PC-3 (cell line): ENCODE results near the gene PPP4R4. TPM values are rescaled to one million over a fixed set of nuclear protein-coding genes. Genes with fewer than 3 reads are reported as not detected.

Experiments used
- ATAC-seq: fragments of 200-7000 bp; cut with Tn5 transposase; 2 replicates; pipeline ENCODE4 v1.9.1; 2020; ENCODE audit warnings: mild to moderate bottlenecking, moderate library complexity
- BruUV-seq: library from RNA; stranded (reverse); fragments of 400-500 nt; replicated peaks from 2 replicates; lab custom pipeline; 2021; lab: Mats Ljungman, UMichigan
- CTCF ChIA-PET: fragments of 300-600 bp; sonication (Branson Sonifier 250); formaldehyde crosslinking; loops from one replicate; lab custom pipeline; 2022; ENCODE audit warnings: antibody characterized with exemption; lab: Charles Lee
- POLR2A ChIA-PET: fragments of 300-600 bp; sonication (Branson Sonifier 250); formaldehyde crosslinking; loops from one replicate; lab custom pipeline; 2022; ENCODE audit warnings: antibody characterized with exemption; ENCODE audit not compliant: unreplicated experiment; lab: Charles Lee
- DNase-seq: peaks from one replicate; pipeline ENCODE4 v3.0.0-alpha.2; 2015
- H2AFZ ChIP-seq: fragments of 300-600 bp; sonication (generic); 2 replicates; pipeline ENCODE4 v1.6.0; 2016; ENCODE audit warnings: antibody characterized with exemption, low read length
- H3F3A ChIP-seq: fragments of 300-600 bp; sonication (generic); one replicate; pipeline ENCODE4 v1.6.0; 2017; ENCODE audit warnings: antibody characterized with exemption, low read length, control low read depth, mild to moderate bottlenecking; ENCODE audit not compliant: unreplicated experiment
- H3K27ac ChIP-seq: fragments of 300-600 bp; sonication (generic); 2 replicates; pipeline ENCODE4 v1.5.1; 2016; ENCODE audit warnings: mild to moderate bottlenecking, low read length
- H3K27me3 ChIP-seq: fragments of 300-600 bp; sonication (generic); 2 replicates; pipeline ENCODE4 v1.6.1; 2016; ENCODE audit warnings: low read length, mixed read lengths
- H3K36me3 ChIP-seq: fragments of 300-600 bp; sonication (generic); 2 replicates; pipeline ENCODE4 v1.6.1; 2016; ENCODE audit warnings: low read depth, mixed run types, low read length, mixed read lengths
- H3K4me1 ChIP-seq: fragments of 300-600 bp; sonication (generic); 2 replicates; pipeline ENCODE4 v1.5.1; 2016; ENCODE audit warnings: low read length; ENCODE audit not compliant: insufficient read depth
- H3K4me2 ChIP-seq: fragments of 300-600 bp; sonication (generic); 2 replicates; pipeline ENCODE4 v1.6.0; 2016; ENCODE audit warnings: low read length
- H3K4me3 ChIP-seq: fragments of 300-600 bp; sonication (generic); 2 replicates; pipeline ENCODE4 v1.5.1; 2016; ENCODE audit warnings: mild to moderate bottlenecking, low read length, mixed read lengths
- H3K79me2 ChIP-seq: fragments of 300-600 bp; sonication (generic); 2 replicates; pipeline ENCODE4 v1.6.1; 2017; ENCODE audit warnings: low read length, mixed read lengths
- H3K9ac ChIP-seq: fragments of 300-600 bp; sonication (generic); 2 replicates; pipeline ENCODE4 v1.6.0; 2016; ENCODE audit warnings: mild to moderate bottlenecking, low read length
- H3K9me2 ChIP-seq: fragments of 300-600 bp; sonication (generic); replicated peaks from 2 replicates; pipeline ENCODE4 v1.6.1; 2016; ENCODE audit warnings: mixed run types, low read length, mixed read lengths
- H3K9me3 ChIP-seq: fragments of 300-600 bp; sonication (generic); 2 replicates; pipeline ENCODE4 v1.6.1; 2016; ENCODE audit warnings: low read length, mixed read lengths
- H4K20me1 ChIP-seq: fragments of 300-600 bp; sonication (generic); 2 replicates; pipeline ENCODE4 v1.6.1; 2016; ENCODE audit warnings: low read length, mixed read lengths
- EZH2 ChIP-seq: fragments of 300-600 bp; sonication (generic); IDR thresholded peaks from one replicate; pipeline ENCODE4 v1.6.1; 2017; ENCODE audit warnings: antibody characterized with exemption, mild to moderate bottlenecking, low read length; ENCODE audit not compliant: unreplicated experiment
- EZH2phosphoT487 ChIP-seq: fragments of 300-600 bp; sonication (generic); IDR thresholded peaks from 2 replicates; pipeline ENCODE4 v1.6.1; 2018; ENCODE audit warnings: mild to moderate bottlenecking, antibody characterized with exemption, low read length, borderline replicate concordance
- intact Hi-C: fragments of 100-400 bp; cut with micrococcal nuclease; formaldehyde crosslinking; loops from 2 replicates; pipeline ENCODE4 v1.9.0; 2023
- total RNA-seq: library from RNA; depleted of rRNA; stranded (reverse); fragments of >200 nt; gene quantifications from 2 replicates; pipeline ENCODE4 v1.2.3, GENCODE V29; 2014
- TF ChIP-seq, protein P1 (sequence below): fragments of 300-600 bp; sonication (generic); conservative IDR thresholded peaks from 2 replicates; pipeline ENCODE4 v1.5.1; 2017; ENCODE audit warnings: antibody characterized with exemption, low read depth, mild to moderate bottlenecking, low read length

Gene PPP4R4
- total RNA-seq, 1 experiment from 2014 or later, result 0.11 TPM

GRCh38 chr14:94170136-94170535, 4.0 kb upstream of the PPP4R4 start:
- Histone ChIP-seq H3K9me3 (no peaks in the 10 kb centered on the region), H3K27ac (no peak overlapping the region), H3K27me3 (peaks cover 21% of the 10 kb centered on the region), H4K20me1 (no peaks in the 10 kb centered on the region), H3K4me1 (no peaks in the 10 kb centered on the region; the same call in 1 of the 2 replicates), H3K9ac (no peak overlapping the region), H3K36me3 (no peaks in the 10 kb centered on the region), H3F3A (no peaks in the 10 kb centered on the region), H2AFZ (no peak overlapping the region), H3K9me2 (no peaks in the 10 kb centered on the region), H3K4me2 (no peak overlapping the region), H3K79me2 (no peaks in the 10 kb centered on the region), H3K4me3 (no peak overlapping the region)
- TF ChIP-seq EZH2phosphoT487 (no peak), EZH2 (no peak)
- TF ChIP-seq, protein P1, sequence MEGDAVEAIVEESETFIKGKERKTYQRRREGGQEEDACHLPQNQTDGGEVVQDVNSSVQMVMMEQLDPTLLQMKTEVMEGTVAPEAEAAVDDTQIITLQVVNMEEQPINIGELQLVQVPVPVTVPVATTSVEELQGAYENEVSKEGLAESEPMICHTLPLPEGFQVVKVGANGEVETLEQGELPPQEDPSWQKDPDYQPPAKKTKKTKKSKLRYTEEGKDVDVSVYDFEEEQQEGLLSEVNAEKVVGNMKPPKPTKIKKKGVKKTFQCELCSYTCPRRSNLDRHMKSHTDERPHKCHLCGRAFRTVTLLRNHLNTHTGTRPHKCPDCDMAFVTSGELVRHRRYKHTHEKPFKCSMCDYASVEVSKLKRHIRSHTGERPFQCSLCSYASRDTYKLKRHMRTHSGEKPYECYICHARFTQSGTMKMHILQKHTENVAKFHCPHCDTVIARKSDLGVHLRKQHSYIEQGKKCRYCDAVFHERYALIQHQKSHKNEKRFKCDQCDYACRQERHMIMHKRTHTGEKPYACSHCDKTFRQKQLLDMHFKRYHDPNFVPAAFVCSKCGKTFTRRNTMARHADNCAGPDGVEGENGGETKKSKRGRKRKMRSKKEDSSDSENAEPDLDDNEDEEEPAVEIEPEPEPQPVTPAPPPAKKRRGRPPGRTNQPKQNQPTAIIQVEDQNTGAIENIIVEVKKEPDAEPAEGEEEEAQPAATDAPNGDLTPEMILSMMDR, result no peak
- no peak for ATAC-seq
- POLR2A ChIA-PET, result no interaction called here
- intact Hi-C loops, result no loop called here
- DNase-seq, result no peak
- CTCF ChIA-PET, result no interaction called here
- BruUV-seq, result no TSS peak

GRCh38 chr14:94171208-94171607, 2.9 kb upstream of the PPP4R4 start:
- DNase-seq, result peak; percentile 40
- no peaks in the 10 kb centered on the region for H3F3A ChIP-seq
- peaks cover 32% of the 10 kb centered on the region for H3K27me3 ChIP-seq
- ChIA-PET POLR2A (no interaction called here), CTCF (no interaction called here)
- ATAC-seq, result no peak
- no peaks in the 10 kb centered on the region for H3K79me2 ChIP-seq
- intact Hi-C loops, result no loop called here
- no peak overlapping the region for H3K27ac ChIP-seq
- no peak overlapping the region for H3K9ac ChIP-seq
- TF ChIP-seq, protein P1, result no peak
- TF ChIP-seq EZH2phosphoT487 (no peak), EZH2 (no peak)
- H2AFZ ChIP-seq, result no peak overlapping the region
- peaks cover 5% of the 10 kb centered on the region; the same call in 1 of the 2 replicates for H4K20me1 ChIP-seq
- no peaks in the 10 kb centered on the region for H3K9me3 ChIP-seq
- H3K4me2 ChIP-seq, result no peak overlapping the region
- H3K4me1 ChIP-seq, result no peaks in the 10 kb centered on the region; the same call in 1 of the 2 replicates
- no peaks in the 10 kb centered on the region for H3K36me3 ChIP-seq
- H3K9me2 ChIP-seq, result no peaks in the 10 kb centered on the region
- no TSS peak for BruUV-seq
- no peak overlapping the region for H3K4me3 ChIP-seq

GRCh38 chr14:94172545-94172944, 1.6 kb upstream of the PPP4R4 start:
- no peaks in the 10 kb centered on the region for H3K9me2 ChIP-seq
- peaks cover 8% of the 10 kb centered on the region; the same call in 1 of the 2 replicates for H4K20me1 ChIP-seq
- no peaks in the 10 kb centered on the region for H3K36me3 ChIP-seq
- H3K79me2 ChIP-seq, result no peaks in the 10 kb centered on the region
- ChIA-PET CTCF (no interaction called here), POLR2A (no interaction called here)
- no peaks in the 10 kb centered on the region for H3F3A ChIP-seq
- H3K4me2 ChIP-seq, result no peak overlapping the region
- H3K9me3 ChIP-seq, result no peaks in the 10 kb centered on the region
- H2AFZ ChIP-seq, result no peak overlapping the region
- no peak overlapping the region for H3K9ac ChIP-seq
- no TSS peak for BruUV-seq
- no peak overlapping the region for H3K4me3 ChIP-seq
- TF ChIP-seq EZH2phosphoT487 (no peak), EZH2 (no peak)
- TF ChIP-seq, protein P1, result no peak
- no peak for ATAC-seq
- H3K27ac ChIP-seq, result no peak overlapping the region
- H3K4me1 ChIP-seq, result no peaks in the 10 kb centered on the region; the same call in 1 of the 2 replicates
- intact Hi-C loops, result no loop called here
- peaks cover 37% of the 10 kb centered on the region for H3K27me3 ChIP-seq
- no peak for DNase-seq
